ENCODE data around the gene PRR19.
"Not testable (repeated sequence)": the region's sequence is repeated elsewhere in the genome, so short reads cannot be mapped to it uniquely, and the experiment has no call there.

PRR19 gene

DNA sequence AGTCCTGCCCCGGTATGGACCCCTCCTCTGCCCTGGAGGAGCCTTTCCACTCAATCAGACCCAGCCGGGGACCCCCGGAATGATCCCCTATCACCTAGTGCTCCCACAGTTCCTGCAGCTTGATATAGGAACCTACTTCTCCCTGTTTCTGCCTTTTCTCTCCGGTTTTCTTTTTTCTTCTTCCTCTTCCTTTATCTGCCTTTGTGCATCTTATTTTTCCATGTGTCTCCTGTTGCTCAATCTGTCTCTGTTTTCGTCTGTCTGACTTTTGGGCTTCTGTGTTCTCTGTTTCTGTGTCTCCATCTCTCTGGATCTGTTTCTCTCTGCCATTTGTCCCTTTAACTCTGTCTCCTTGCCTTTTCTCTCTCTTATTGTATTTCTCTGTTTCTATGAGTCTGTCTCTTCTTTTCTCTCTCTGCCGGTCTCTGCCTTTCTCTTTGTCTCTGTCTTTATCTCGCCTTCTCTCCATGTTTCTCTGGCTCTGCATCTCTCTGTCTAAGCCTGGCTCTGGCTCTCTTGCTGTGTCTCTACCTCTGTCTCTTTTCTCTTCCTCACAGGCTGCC, 33.5 kb downstream of the PRR19 start:
- no peaks in the 10 kb centered on the region for H3K79me2 ChIP-seq (ENCODE audit: insufficient read depth, low read length)
- H3F3A ChIP-seq (ENCODE audit: insufficient read depth) = no peaks in the 10 kb centered on the region
- no peaks in the 10 kb centered on the region for H3K36me3 ChIP-seq (ENCODE audit: low read length)
- H4K20me1 ChIP-seq (ENCODE audit: low read depth, low read length) = no peaks in the 10 kb centered on the region
- H3K9ac ChIP-seq (ENCODE audit: low read length) = no peak overlapping the region
- no peak for TF ChIP-seq EZH2phosphoT487 (conservative IDR thresholded peaks at IDR 0.05; ENCODE audit: low read length)
- TF ChIP-seq, protein P1, sequence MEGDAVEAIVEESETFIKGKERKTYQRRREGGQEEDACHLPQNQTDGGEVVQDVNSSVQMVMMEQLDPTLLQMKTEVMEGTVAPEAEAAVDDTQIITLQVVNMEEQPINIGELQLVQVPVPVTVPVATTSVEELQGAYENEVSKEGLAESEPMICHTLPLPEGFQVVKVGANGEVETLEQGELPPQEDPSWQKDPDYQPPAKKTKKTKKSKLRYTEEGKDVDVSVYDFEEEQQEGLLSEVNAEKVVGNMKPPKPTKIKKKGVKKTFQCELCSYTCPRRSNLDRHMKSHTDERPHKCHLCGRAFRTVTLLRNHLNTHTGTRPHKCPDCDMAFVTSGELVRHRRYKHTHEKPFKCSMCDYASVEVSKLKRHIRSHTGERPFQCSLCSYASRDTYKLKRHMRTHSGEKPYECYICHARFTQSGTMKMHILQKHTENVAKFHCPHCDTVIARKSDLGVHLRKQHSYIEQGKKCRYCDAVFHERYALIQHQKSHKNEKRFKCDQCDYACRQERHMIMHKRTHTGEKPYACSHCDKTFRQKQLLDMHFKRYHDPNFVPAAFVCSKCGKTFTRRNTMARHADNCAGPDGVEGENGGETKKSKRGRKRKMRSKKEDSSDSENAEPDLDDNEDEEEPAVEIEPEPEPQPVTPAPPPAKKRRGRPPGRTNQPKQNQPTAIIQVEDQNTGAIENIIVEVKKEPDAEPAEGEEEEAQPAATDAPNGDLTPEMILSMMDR (IDR thresholded peaks at IDR 0.05; ENCODE audit: insufficient read depth, low read length, poor library complexity, severe bottlenecking) = no peak
- H3K4me2 ChIP-seq (ENCODE audit: low read depth, low read length, poor library complexity, severe bottlenecking) = no peak overlapping the region
- no peaks in the 10 kb centered on the region for H3K27me3 ChIP-seq (ENCODE audit: low read length)
- no peak overlapping the region for H3K4me3 ChIP-seq (ENCODE audit: insufficient read depth, low read length, poor library complexity, severe bottlenecking)
- no peak overlapping the region for H3K27ac ChIP-seq (ENCODE audit: low read depth, low read length)
- no peaks in the 10 kb centered on the region for H3K9me2 ChIP-seq (replicated peaks; ENCODE audit: insufficient read depth, low read length)
- no peaks in the 10 kb centered on the region for H3K9me3 ChIP-seq (ENCODE audit: insufficient read depth, low read length)
- no peak overlapping the region for H2AFZ ChIP-seq (ENCODE audit: low read depth, low read length, severe bottlenecking)

DNA sequence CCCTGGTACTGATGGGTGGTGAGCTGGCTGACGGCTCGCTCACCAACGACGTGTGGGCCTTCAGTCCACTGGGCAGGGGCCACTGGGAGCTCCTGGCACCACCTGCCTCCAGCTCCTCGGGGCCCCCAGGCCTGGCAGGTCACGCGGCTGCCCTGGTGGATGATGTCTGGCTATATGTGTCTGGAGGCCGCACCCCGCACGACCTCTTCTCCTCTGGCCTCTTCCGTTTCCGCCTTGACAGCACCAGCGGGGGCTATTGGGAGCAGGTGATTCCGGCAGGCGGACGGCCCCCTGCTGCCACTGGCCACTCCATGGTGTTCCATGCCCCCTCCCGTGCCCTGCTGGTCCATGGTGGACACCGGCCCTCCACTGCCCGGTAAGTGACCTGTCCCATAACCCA, 34.0 kb downstream of the PRR19 start:
- no peaks in the 10 kb centered on the region for H4K20me1 ChIP-seq (ENCODE audit: low read depth, low read length)
- no peaks in the 10 kb centered on the region for H3F3A ChIP-seq (ENCODE audit: insufficient read depth)
- no peaks in the 10 kb centered on the region for H3K36me3 ChIP-seq (ENCODE audit: low read length)
- H3K9me2 ChIP-seq (replicated peaks; ENCODE audit: insufficient read depth, low read length) = no peaks in the 10 kb centered on the region
- no peak overlapping the region for H3K4me2 ChIP-seq (ENCODE audit: low read depth, low read length, poor library complexity, severe bottlenecking)
- no peaks in the 10 kb centered on the region for H3K27me3 ChIP-seq (ENCODE audit: low read length)
- no peak overlapping the region for H3K4me3 ChIP-seq (ENCODE audit: insufficient read depth, low read length, poor library complexity, severe bottlenecking)
- H3K9me3 ChIP-seq (ENCODE audit: insufficient read depth, low read length) = no peaks in the 10 kb centered on the region
- TF ChIP-seq, protein P1 (IDR thresholded peaks at IDR 0.05; ENCODE audit: insufficient read depth, low read length, poor library complexity, severe bottlenecking) = no peak
- TF ChIP-seq EZH2phosphoT487 (conservative IDR thresholded peaks at IDR 0.05; ENCODE audit: low read length) = no peak
- H3K79me2 ChIP-seq (ENCODE audit: insufficient read depth, low read length) = no peaks in the 10 kb centered on the region
- no peak overlapping the region for H3K27ac ChIP-seq (ENCODE audit: low read depth, low read length)
- H2AFZ ChIP-seq (ENCODE audit: low read depth, low read length, severe bottlenecking) = no peak overlapping the region
- no peak overlapping the region for H3K9ac ChIP-seq (ENCODE audit: low read length)

DNA sequence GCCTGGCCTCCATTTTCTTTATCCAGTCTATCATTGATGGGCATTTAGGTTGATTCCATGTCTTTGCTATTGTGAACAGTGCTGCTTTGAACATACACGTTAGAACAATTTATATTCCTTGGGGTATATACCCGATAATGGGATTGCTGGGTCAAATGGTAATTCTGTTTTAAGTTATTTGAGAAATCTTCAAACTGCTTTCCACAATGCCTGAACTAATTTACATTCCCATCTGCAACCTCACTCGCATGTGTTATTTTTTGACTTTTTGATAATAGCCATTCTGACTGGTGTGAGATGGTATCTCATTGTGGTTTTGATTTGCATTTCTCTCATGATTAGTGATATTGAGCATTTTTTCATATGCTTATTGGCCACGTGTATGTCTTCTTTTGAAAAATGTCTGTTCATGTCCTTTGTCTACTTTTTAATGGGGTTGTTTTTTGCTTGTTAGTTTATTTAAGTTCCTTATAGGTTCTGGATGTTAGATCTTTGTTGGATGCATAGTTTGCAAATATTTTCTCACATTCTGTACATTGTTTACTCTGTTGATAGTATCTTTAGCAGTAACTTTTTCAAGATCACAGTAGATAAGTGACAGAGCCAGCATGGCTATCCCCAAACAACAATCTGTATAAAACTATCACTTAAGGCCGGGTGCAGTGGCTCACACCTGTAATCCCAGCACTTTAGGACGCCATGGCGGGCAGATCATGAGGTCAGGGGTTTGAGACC, 37.4 kb downstream of the PRR19 start:
- H3K4me3 ChIP-seq (ENCODE audit: insufficient read depth, low read length, poor library complexity, severe bottlenecking); H3K27ac ChIP-seq (ENCODE audit: low read depth, low read length); H4K20me1 ChIP-seq (ENCODE audit: low read depth, low read length); H3K4me2 ChIP-seq (ENCODE audit: low read depth, low read length, poor library complexity, severe bottlenecking); H3K36me3 ChIP-seq (ENCODE audit: low read length); H3K27me3 ChIP-seq (ENCODE audit: low read length); H3K9ac ChIP-seq (ENCODE audit: low read length); H3K9me3 ChIP-seq (ENCODE audit: insufficient read depth, low read length); H3K79me2 ChIP-seq (ENCODE audit: insufficient read depth, low read length); H2AFZ ChIP-seq (ENCODE audit: low read depth, low read length, severe bottlenecking); H3F3A ChIP-seq (ENCODE audit: insufficient read depth); H3K9me2 ChIP-seq (replicated peaks; ENCODE audit: insufficient read depth, low read length): not testable (repeated sequence)

DNA sequence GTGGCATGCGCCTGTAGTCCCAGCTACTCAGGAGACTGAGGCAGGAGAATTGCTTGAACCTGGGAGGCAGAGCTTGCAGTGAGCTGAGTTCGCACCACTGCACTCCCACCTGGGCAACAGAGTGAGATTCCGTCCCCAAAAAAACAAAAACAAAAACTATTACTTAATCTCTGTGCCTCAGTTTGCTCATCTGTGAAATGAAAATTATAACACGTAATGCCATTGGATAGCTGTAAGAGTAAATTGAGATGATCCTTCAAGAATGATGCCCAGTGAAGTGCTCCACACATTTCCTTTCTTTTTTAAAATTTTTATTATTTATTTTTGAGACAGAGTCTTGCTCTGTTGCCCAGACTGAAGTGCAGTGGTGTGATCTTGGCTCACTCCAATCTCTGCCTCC, 38.0 kb downstream of the PRR19 start:
- H3K79me2 ChIP-seq (ENCODE audit: insufficient read depth, low read length); H3F3A ChIP-seq (ENCODE audit: insufficient read depth); H4K20me1 ChIP-seq (ENCODE audit: low read depth, low read length); H3K4me3 ChIP-seq (ENCODE audit: insufficient read depth, low read length, poor library complexity, severe bottlenecking); H3K9ac ChIP-seq (ENCODE audit: low read length); H3K9me3 ChIP-seq (ENCODE audit: insufficient read depth, low read length); H3K36me3 ChIP-seq (ENCODE audit: low read length); H3K27ac ChIP-seq (ENCODE audit: low read depth, low read length); H3K9me2 ChIP-seq (replicated peaks; ENCODE audit: insufficient read depth, low read length); H3K27me3 ChIP-seq (ENCODE audit: low read length); H2AFZ ChIP-seq (ENCODE audit: low read depth, low read length, severe bottlenecking); H3K4me2 ChIP-seq (ENCODE audit: low read depth, low read length, poor library complexity, severe bottlenecking): not testable (repeated sequence)

All from SU-DHL-6 (cell line).